ENCODE measurements around the gene TRAPPC2. TPM values are rescaled to one million over a fixed set of nuclear protein-coding genes. Genes with fewer than 3 reads are reported as not detected.

The TRAPPC2 gene
- total RNA-seq, 1 donor from 2014 or later, result 25.8 TPM

GRCh38 chrX:13721819-13722519 lies 12.5 kb downstream of the TRAPPC2 start:
- TF ChIP-seq, protein P1, sequence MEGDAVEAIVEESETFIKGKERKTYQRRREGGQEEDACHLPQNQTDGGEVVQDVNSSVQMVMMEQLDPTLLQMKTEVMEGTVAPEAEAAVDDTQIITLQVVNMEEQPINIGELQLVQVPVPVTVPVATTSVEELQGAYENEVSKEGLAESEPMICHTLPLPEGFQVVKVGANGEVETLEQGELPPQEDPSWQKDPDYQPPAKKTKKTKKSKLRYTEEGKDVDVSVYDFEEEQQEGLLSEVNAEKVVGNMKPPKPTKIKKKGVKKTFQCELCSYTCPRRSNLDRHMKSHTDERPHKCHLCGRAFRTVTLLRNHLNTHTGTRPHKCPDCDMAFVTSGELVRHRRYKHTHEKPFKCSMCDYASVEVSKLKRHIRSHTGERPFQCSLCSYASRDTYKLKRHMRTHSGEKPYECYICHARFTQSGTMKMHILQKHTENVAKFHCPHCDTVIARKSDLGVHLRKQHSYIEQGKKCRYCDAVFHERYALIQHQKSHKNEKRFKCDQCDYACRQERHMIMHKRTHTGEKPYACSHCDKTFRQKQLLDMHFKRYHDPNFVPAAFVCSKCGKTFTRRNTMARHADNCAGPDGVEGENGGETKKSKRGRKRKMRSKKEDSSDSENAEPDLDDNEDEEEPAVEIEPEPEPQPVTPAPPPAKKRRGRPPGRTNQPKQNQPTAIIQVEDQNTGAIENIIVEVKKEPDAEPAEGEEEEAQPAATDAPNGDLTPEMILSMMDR (IDR thresholded peaks at IDR 0.05; ENCODE audit: partially characterized antibody, unreplicated experiment), result no peak
- DNase-seq, result no peak
- Mint-ChIP-seq H3K27me3 (ENCODE audit: unreplicated experiment) (no peaks in the 10 kb centered on the region), H3K27ac (ENCODE audit: unreplicated experiment) (no peak overlapping the region), H3K4me1 (ENCODE audit: low read depth, unreplicated experiment) (no peaks in the 10 kb centered on the region), H3K4me3 (ENCODE audit: unreplicated experiment) (no peak overlapping the region), H3K36me3 (ENCODE audit: unreplicated experiment) (peaks cover 4% of the 10 kb centered on the region), H3K9me3 (ENCODE audit: unreplicated experiment) (peaks cover 2% of the 10 kb centered on the region)

GRCh38 chrX:13721371-13721770 lies 13.0 kb downstream of the TRAPPC2 start:
- no peak overlapping the region for H3K4me3 Mint-ChIP-seq (ENCODE audit: unreplicated experiment)
- DNase-seq, result no peak
- TF ChIP-seq, protein P1 (IDR thresholded peaks at IDR 0.05; ENCODE audit: partially characterized antibody, unreplicated experiment), result no peak
- no peaks in the 10 kb centered on the region for H3K27me3 Mint-ChIP-seq (ENCODE audit: unreplicated experiment)
- H3K36me3 Mint-ChIP-seq (ENCODE audit: unreplicated experiment), result peaks cover 4% of the 10 kb centered on the region
- no peaks in the 10 kb centered on the region for H3K4me1 Mint-ChIP-seq (ENCODE audit: low read depth, unreplicated experiment)
- peaks cover 2% of the 10 kb centered on the region for H3K9me3 Mint-ChIP-seq (ENCODE audit: unreplicated experiment)
- no peak overlapping the region for H3K27ac Mint-ChIP-seq (ENCODE audit: unreplicated experiment)

- no peak for DNase-seq
- Mint-ChIP-seq H3K27ac (ENCODE audit: unreplicated experiment) (no peak overlapping the region), H3K27me3 (ENCODE audit: unreplicated experiment) (no peaks in the 10 kb centered on the region), H3K4me3 (ENCODE audit: unreplicated experiment) (no peak overlapping the region), H3K4me1 (ENCODE audit: low read depth, unreplicated experiment) (no peaks in the 10 kb centered on the region), H3K36me3 (ENCODE audit: unreplicated experiment) (peaks cover 4% of the 10 kb centered on the region), H3K9me3 (ENCODE audit: unreplicated experiment) (peaks cover 2% of the 10 kb centered on the region)
- TF ChIP-seq, protein P1 (IDR thresholded peaks at IDR 0.05; ENCODE audit: partially characterized antibody, unreplicated experiment), result no peak
Observed at GRCh38 chrX:13719192-13719856, 15.1 kb downstream of the TRAPPC2 start.

DNA sequence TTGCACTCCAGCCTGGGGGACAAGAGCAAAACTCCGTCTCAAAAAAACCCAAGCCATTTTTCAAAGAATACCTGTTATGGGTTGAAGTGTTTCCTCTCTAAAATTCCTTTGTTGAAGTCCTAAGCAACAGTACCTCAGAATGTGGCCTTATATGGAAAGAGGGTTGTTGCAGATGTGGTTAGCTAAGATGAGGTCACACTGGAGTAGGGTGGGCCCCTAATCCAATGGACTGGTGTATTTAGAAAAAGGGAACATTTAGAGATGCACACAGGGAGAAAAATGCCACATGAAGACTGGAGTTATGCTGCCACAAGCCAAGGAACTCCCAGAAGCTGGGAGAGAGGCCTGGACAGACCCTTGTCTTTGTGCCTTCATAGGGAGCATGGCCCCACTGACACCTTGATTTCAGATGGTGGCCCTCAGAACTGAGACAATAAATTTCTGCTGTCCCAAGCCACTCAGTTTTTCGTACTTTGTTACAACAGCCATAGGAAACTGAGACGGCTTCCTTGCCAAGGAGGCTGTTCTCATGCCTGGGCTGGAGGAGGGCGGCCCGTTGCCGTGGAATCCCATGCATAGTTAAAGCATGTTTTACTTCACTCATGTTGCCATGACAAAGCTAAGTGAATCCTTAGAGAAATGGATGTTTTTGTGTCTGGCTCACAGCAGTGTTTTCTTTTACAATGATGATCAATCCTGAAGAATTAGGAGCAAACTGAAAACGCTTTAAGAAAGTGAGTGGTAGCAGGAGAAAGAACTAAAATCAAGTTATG lies 16.5 kb downstream of the TRAPPC2 start:
- no peak for DNase-seq
- TF ChIP-seq, protein P1 (IDR thresholded peaks at IDR 0.05; ENCODE audit: partially characterized antibody, unreplicated experiment), result no peak
- Mint-ChIP-seq H3K9me3 (ENCODE audit: unreplicated experiment) (no peaks in the 10 kb centered on the region), H3K36me3 (ENCODE audit: unreplicated experiment) (no peaks in the 10 kb centered on the region), H3K27ac (ENCODE audit: unreplicated experiment) (no peak overlapping the region), H3K4me3 (ENCODE audit: unreplicated experiment) (no peak overlapping the region), H3K4me1 (ENCODE audit: low read depth, unreplicated experiment) (no peaks in the 10 kb centered on the region), H3K27me3 (ENCODE audit: unreplicated experiment) (no peaks in the 10 kb centered on the region)

Data from glutamatergic neuron (in vitro differentiated cells).